H1 (cell line): Measurements from ENCODE around the gene RPL19. TPM values are rescaled to one million over a fixed set of nuclear protein-coding genes. Genes with fewer than 3 reads are reported as not detected.
A peak's percentile ranks its signal among the peaks of the same experiment; 100 is the strongest.

ENCODE experiments used
- ASH2L ChIP-seq: fragments of 200-600, 300-600 bp; sonication (generic); IDR thresholded peaks from one replicate; pipeline ENCODE4 v1.7.1; 2017; ENCODE audit warnings: low read length
- CREB1 ChIP-seq: IDR thresholded peaks from 2 replicates; pipeline ENCODE4 v1.6.1; 2012; ENCODE audit warnings: inconsistent platforms
- CTCF ChIP-seq, 3 experiments: IDR thresholded peaks; 1 replicate in 2 of 3; 2 replicates in 1 of 3; pipeline versions ENCODE4 v1.5.1 to v1.6.1; 2011; ENCODE audit warnings: low read length in 3 of 3, mild to moderate bottlenecking in 3 of 3, inconsistent platforms in 2 of 3, low read depth in 1 of 3, moderate library complexity in 1 of 3; ENCODE audit not compliant: insufficient read depth in 1 of 3; ENCODE audit errors: control extremely low read depth in 1 of 3
- JUN ChIP-seq: IDR thresholded peaks from 2 replicates; pipeline ENCODE4 v1.6.1; 2011; ENCODE audit warnings: low read depth, mild to moderate bottlenecking, improper control_type of control experiment, low read length
- JUND ChIP-seq: IDR thresholded peaks from 2 replicates; pipeline ENCODE4 v1.6.1; 2011; ENCODE audit warnings: mild to moderate bottlenecking, improper control_type of control experiment, low read length
- KDM1A ChIP-seq: fragments of 200-600, 300-600 bp; sonication (generic); IDR thresholded peaks from 2 replicates; pipeline ENCODE4 v1.7.1; 2016; ENCODE audit warnings: mild to moderate bottlenecking, low read length, borderline replicate concordance
- MAX ChIP-seq: IDR thresholded peaks from 2 replicates; pipeline ENCODE4 v1.6.1; 2012; ENCODE audit warnings: inconsistent platforms
- PHF8 ChIP-seq: fragments of 200-600 bp; sonication (generic); conservative IDR thresholded peaks from 2 replicates; pipeline ENCODE4 v1.7.1; 2012; ENCODE audit warnings: low read depth, mild to moderate bottlenecking, inconsistent platforms, low read length, moderate library complexity
- POLR2A ChIP-seq, 2 experiments: IDR thresholded peaks; 1 replicate in 1 of 2; 2 replicates in 1 of 2; pipeline ENCODE4 v1.6.1; 2011; ENCODE audit warnings: low read depth in 2 of 2, low read length in 2 of 2, mild to moderate bottlenecking in 2 of 2; ENCODE audit errors: control extremely low read depth in 1 of 2
- RAD21 ChIP-seq, 2 experiments: IDR thresholded peaks in 1 of 2; conservative IDR thresholded peaks in 1 of 2; 2 replicates each; pipeline ENCODE4 v1.6.1; 2011; ENCODE audit warnings: low read depth in 2 of 2, low read length in 2 of 2, improper control_type of control experiment in 1 of 2, inconsistent platforms in 1 of 2, mild to moderate bottlenecking in 1 of 2, moderate library complexity in 1 of 2
- SAP30 ChIP-seq: fragments of 300-600 bp; sonication (generic); IDR thresholded peaks from 2 replicates; pipeline ENCODE4 v1.7.1; 2012; ENCODE audit warnings: low read length, moderate library complexity, mild to moderate bottlenecking, inconsistent platforms; ENCODE audit not compliant: insufficient read depth, insufficient replicate concordance
- SIN3A ChIP-seq, 2 experiments: IDR thresholded peaks in 1 of 2; conservative IDR thresholded peaks in 1 of 2; 2 replicates each; pipeline ENCODE4 v1.6.1; 2011 to 2012; ENCODE audit warnings: low read length in 2 of 2, improper control_type of control experiment in 1 of 2, low read depth in 1 of 2, mild to moderate bottlenecking in 1 of 2
- SP4 ChIP-seq: IDR thresholded peaks from 2 replicates; pipeline ENCODE4 v1.6.1; 2012; ENCODE audit warnings: low read length, inconsistent platforms
- SUZ12 ChIP-seq: fragments of 200-600 bp; sonication (generic); IDR thresholded peaks from 2 replicates; pipeline ENCODE4 v1.6.1; 2012; ENCODE audit warnings: mild to moderate bottlenecking, inconsistent platforms, low read length, moderate library complexity, mixed read lengths
- TAF1 ChIP-seq: IDR thresholded peaks from 2 replicates; pipeline ENCODE4 v1.6.1; 2011; ENCODE audit warnings: mild to moderate bottlenecking, low read depth, low read length
- USF2 ChIP-seq: IDR thresholded peaks from 2 replicates; pipeline ENCODE4 v1.6.1; 2011; ENCODE audit warnings: low read length, improper control_type of control experiment
- polyA plus RNA-seq, 7 experiments: library from polyadenylated mRNA; depleted of rRNA in 3 of 7; stranded (reverse) in 5 of 7; unstranded in 2 of 7; fragments of >200 nt in 5 of 7; fragments of 200-250 nt in 2 of 7; gene quantifications; 1 replicate in 5 of 7; 2 replicates in 1 of 7; 4 replicates in 1 of 7; pipeline versions ENCODE4 v1.2.1 to v1.2.3, GENCODE V29; 2011 to 2013; ENCODE audit warnings: missing spikeins in 2 of 7, mixed read lengths in 2 of 7
- total RNA-seq: library from RNA; stranded (reverse); fragmentation: NEBNext Ultra II Directional; extraction: Animal tissue kit (Norgen Biotek cat#: 25700); gene quantifications from 2 replicates; pipeline ENCODE4 v1.2.1, GENCODE V29; 2021

The RPL19 gene
- total and polyA plus RNA-seq, 2 of the 8 experiments (the other 6 are each of a cell fraction or from before 2014, with no cell fraction given): 2,108 to 2,182 TPM

GRCh38 chr17:39244600-39245570 is 44.8 kb downstream of the RPL19 start (continued):
- TF ChIP-seq CTCF (IDR thresholded peaks at IDR 0.05; ENCODE audit: control extremely low read depth in 1 of 3, insufficient read depth in 1 of 3, low read depth in 1 of 3, low read length in 3 of 3) (peak; percentile 83 to 99 (median 93)), SUZ12 (no peak), CREB1 (0 out of 2 replicates have a peak, but pooled peaks have one; percentile 18), TAF1 (0 out of 2 replicates have a peak, but pooled peaks have one; percentile 25), JUN (no peak), KDM1A (peak; percentile 78; the same call in 1 of the 2 replicates), ASH2L (no peak), POLR2A (IDR thresholded peaks at IDR 0.05; ENCODE audit: control extremely low read depth in 1 of 2, low read depth in 2 of 2, low read length in 2 of 2) (no peak), MAX (no peak), JUND (no peak), PHF8 (no peak), SIN3A (conservative IDR thresholded peaks at IDR 0.05 in 1 of 2, IDR thresholded peaks at IDR 0.05 in 1 of 2; ENCODE audit: low read depth in 1 of 2, low read length in 2 of 2) (0 out of 4 replicates have a peak, but pooled peaks of 1 of the 2 experiments have one; percentile 44), RAD21 (IDR thresholded peaks at IDR 0.05 in 1 of 2, conservative IDR thresholded peaks at IDR 0.05 in 1 of 2; ENCODE audit: low read depth in 2 of 2, low read length in 2 of 2) (peak; percentile 94 to 96), SAP30 (no peak), SP4 (0 out of 2 replicates have a peak, but pooled peaks have one; percentile 50), USF2 (no peak)
